ENCODE measurements around the gene GPR141. TPM values are rescaled to one million over a fixed set of nuclear protein-coding genes. Genes with fewer than 3 reads are reported as not detected.
"Not testable (repeated sequence)": the region's sequence is repeated elsewhere in the genome, so short reads cannot be mapped to it uniquely, and the experiment has no call there.

The GPR141 gene
- total and polyA plus RNA-seq, 2 of the 13 experiments (the other 11 are each of a cell fraction or from before 2014, with no cell fraction given), result not detected

DNA sequence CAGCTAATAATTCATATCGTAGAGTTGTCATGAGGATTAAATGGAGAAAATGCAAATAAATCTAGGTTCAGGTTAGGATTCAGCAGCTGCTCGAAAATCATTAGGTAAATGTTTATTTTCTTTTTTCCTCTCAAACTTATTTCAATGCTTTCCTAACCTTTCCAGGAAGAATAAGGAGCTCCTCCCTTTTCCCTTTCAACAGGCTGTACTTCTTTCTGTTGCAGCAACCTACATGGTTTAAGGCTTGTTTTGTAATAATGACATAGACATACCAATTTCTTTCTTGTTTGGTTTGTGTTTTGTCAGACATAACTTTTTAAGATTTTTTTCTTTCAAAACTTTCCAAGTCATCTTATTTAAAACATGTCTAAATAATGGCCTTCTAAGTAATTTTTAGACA is 18.2 kb downstream of the GPR141 start (continued):
- TF ChIP-seq, protein P1, sequence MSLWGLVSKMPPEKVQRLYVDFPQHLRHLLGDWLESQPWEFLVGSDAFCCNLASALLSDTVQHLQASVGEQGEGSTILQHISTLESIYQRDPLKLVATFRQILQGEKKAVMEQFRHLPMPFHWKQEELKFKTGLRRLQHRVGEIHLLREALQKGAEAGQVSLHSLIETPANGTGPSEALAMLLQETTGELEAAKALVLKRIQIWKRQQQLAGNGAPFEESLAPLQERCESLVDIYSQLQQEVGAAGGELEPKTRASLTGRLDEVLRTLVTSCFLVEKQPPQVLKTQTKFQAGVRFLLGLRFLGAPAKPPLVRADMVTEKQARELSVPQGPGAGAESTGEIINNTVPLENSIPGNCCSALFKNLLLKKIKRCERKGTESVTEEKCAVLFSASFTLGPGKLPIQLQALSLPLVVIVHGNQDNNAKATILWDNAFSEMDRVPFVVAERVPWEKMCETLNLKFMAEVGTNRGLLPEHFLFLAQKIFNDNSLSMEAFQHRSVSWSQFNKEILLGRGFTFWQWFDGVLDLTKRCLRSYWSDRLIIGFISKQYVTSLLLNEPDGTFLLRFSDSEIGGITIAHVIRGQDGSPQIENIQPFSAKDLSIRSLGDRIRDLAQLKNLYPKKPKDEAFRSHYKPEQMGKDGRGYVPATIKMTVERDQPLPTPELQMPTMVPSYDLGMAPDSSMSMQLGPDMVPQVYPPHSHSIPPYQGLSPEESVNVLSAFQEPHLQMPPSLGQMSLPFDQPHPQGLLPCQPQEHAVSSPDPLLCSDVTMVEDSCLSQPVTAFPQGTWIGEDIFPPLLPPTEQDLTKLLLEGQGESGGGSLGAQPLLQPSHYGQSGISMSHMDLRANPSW (CRISPR knock-in tag; IDR thresholded peaks at IDR 0.05; ENCODE audit: borderline replicate concordance), result no peak
- no peak for TF ChIP-seq KLF15 (CRISPR knock-in tag; IDR thresholded peaks at IDR 0.05; ENCODE audit: borderline replicate concordance)
- no peak for TF ChIP-seq JUND (CRISPR knock-in tag; IDR thresholded peaks at IDR 0.05)
- TF ChIP-seq, protein P2, sequence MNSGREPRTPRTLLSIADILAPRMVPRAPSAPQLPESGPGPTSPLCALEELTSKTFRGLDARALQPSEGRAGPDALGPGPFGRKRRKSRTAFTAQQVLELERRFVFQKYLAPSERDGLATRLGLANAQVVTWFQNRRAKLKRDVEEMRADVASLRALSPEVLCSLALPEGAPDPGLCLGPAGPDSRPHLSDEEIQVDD (CRISPR knock-in tag; IDR thresholded peaks at IDR 0.05; ENCODE audit: borderline replicate concordance), result no peak

DNA sequence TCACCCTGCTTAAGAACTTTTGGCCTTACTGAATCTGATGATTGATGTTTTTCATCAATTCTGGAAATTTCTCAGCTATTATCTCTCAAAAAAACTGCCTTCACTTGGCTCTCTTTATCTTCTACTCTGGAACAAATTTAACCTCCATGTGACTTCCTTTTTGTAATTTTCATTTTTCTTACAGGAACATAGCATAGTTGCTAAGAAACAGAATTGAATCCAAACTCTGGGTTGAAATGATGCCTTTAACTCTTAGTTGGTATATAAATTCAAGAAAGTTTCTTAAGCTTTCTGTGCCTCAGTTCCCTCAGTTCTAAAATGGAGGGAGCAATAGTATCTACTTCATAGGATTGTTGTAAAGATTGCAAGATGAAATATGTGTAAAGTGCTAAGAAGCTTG is 19.8 kb downstream of the GPR141 start:
- TF ChIP-seq ZNF24 (IDR thresholded peaks at IDR 0.05) (no peak), SPEN (CRISPR knock-in tag; IDR thresholded peaks at IDR 0.05; ENCODE audit: low read depth) (no peak)
- TF ChIP-seq, protein P3, sequence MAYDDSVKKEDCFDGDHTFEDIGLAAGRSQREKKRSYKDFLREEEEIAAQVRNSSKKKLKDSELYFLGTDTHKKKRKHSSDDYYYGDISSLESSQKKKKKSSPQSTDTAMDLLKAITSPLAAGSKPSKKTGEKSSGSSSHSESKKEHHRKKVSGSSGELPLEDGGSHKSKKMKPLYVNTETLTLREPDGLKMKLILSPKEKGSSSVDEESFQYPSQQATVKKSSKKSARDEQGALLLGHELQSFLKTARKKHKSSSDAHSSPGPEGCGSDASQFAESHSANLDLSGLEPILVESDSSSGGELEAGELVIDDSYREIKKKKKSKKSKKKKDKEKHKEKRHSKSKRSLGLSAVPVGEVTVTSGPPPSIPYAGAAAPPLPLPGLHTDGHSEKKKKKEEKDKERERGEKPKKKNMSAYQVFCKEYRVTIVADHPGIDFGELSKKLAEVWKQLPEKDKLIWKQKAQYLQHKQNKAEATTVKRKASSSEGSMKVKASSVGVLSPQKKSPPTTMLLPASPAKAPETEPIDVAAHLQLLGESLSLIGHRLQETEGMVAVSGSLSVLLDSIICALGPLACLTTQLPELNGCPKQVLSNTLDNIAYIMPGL (CRISPR knock-in tag; IDR thresholded peaks at IDR 0.05; ENCODE audit: borderline replicate concordance in 1 of 2, low read depth in 1 of 2), result no peak
- no peaks in the 10 kb centered on the region for H3K36me3 ChIP-seq (replicated peaks in 1 of 2; ENCODE audit: control insufficient read depth in 1 of 2, insufficient read depth in 2 of 2, low read length in 2 of 2)
- H3K9me3 ChIP-seq (ENCODE audit: low read length), result no peaks in the 10 kb centered on the region
- in situ Hi-C loops (cut with HindIII; ENCODE audit: extremely low pct_ligation_motif_present, low pct_unique_long_range_greater_than_20kb), result no loop called here
- DNase-seq (ENCODE audit: low spot score) (no peak), FAIRE-seq (no peak), ATAC-seq (no peak)
- H3K4me3 ChIP-seq (replicated peaks in 1 of 3; ENCODE audit: insufficient read depth in 1 of 3, low read depth in 2 of 3, low read length in 3 of 3), result no peak overlapping the region
- BruUV-seq (replicated peaks), result no TSS peak
- H3K9ac ChIP-seq (ENCODE audit: insufficient read depth, low read depth, low read length), result no peak overlapping the region
- H3K4me2 ChIP-seq (ENCODE audit: low read depth, low read length), result no peak overlapping the region
- no peak overlapping the region for H2AFZ ChIP-seq (ENCODE audit: low read length)
- ChIA-PET POLR2A (no interaction called here), CTCF (ENCODE audit: low intra/inter-chr PET ratio, low total read pairs) (no interaction called here)
- no peak overlapping the region for H3K27ac ChIP-seq (ENCODE audit: extremely low read length, insufficient read depth, low read length)
- intact Hi-C loops (cut with micrococcal nuclease; ENCODE audit: unreplicated experiment), result no loop called here
- no peaks in the 10 kb centered on the region for H4K20me1 ChIP-seq (ENCODE audit: insufficient read depth, low read length)
- no peaks in the 10 kb centered on the region for H3K79me2 ChIP-seq (ENCODE audit: insufficient read depth, low read length)
- no peaks in the 10 kb centered on the region for H3K4me1 ChIP-seq (ENCODE audit: insufficient read depth, low read length)
- H3K27me3 ChIP-seq (ENCODE audit: control insufficient read depth in 1 of 2, insufficient read depth in 2 of 2, low read length in 2 of 2), result no peaks in the 10 kb centered on the region

DNA sequence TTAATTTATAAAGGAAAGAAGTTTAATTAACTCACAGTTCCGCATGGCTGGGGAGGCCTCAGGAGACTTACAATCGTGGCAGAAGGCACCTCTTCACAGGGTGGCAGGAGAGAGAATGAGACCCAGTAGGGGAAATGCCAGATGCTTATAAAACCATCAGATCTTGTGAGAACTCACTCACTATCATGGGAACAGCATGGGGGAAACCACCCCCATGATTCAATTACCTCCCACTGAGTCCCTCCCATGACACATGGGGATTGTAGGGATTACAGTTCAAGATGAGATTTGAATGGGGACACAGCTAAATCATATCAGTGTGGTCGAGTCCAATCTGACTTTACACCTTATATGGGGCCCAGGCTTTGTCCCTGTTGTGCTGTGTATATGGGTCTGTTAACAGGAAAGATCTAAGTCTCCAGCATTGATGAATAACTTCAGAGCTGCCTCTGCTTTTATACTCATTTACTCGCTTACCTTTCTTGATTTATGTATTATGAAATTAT is 20.8 kb downstream of the GPR141 start:
- H3K9me3 ChIP-seq (ENCODE audit: low read length); H3K4me3 ChIP-seq (replicated peaks in 1 of 3; ENCODE audit: insufficient read depth in 1 of 3, low read depth in 2 of 3, low read length in 3 of 3); H3K79me2 ChIP-seq (ENCODE audit: insufficient read depth, low read length); DNase-seq (ENCODE audit: low spot score); CTCF ChIA-PET (ENCODE audit: low intra/inter-chr PET ratio, low total read pairs); ATAC-seq; H3K36me3 ChIP-seq (replicated peaks in 1 of 2; ENCODE audit: control insufficient read depth in 1 of 2, insufficient read depth in 2 of 2, low read length in 2 of 2); FAIRE-seq; H3K4me1 ChIP-seq (ENCODE audit: insufficient read depth, low read length); in situ Hi-C loops (cut with HindIII; ENCODE audit: extremely low pct_ligation_motif_present, low pct_unique_long_range_greater_than_20kb); H3K4me2 ChIP-seq (ENCODE audit: low read depth, low read length); H2AFZ ChIP-seq (ENCODE audit: low read length); BruUV-seq (replicated peaks); H3K27me3 ChIP-seq (ENCODE audit: control insufficient read depth in 1 of 2, insufficient read depth in 2 of 2, low read length in 2 of 2); intact Hi-C loops (cut with micrococcal nuclease; ENCODE audit: unreplicated experiment); H3K9ac ChIP-seq (ENCODE audit: insufficient read depth, low read depth, low read length); POLR2A ChIA-PET; H4K20me1 ChIP-seq (ENCODE audit: insufficient read depth, low read length); H3K27ac ChIP-seq (ENCODE audit: extremely low read length, insufficient read depth, low read length): not testable (repeated sequence)
- 30% methylated on average over 4 of the region's 4 CpGs for WGBS (ENCODE audit: low lambda C conversion rate)
